Ovary (tissue), 3 donors: ENCODE results near the gene TMPRSS13.

Source experiments
- EP300 ChIP-seq: sonication (generic); formaldehyde crosslinking; IDR thresholded peaks from one replicate; pipeline ENCODE4 v1.6.1; 2017; ENCODE audit warnings: antibody characterized with exemption
- POLR2A ChIP-seq: fragments of 450-650 bp; IDR thresholded peaks from one replicate; pipeline ENCODE4 v1.6.1; 2017; ENCODE audit warnings: antibody characterized with exemption, mild to moderate bottlenecking, moderate library complexity
- TF ChIP-seq, protein P1 (sequence below), 3 donors: fragments of 450-650 bp in 2 of 3; fragments of 200-600 bp in 1 of 3; IDR thresholded peaks; one replicate each; pipeline versions ENCODE4 v1.5.1 to v1.8.0; 2016 to 2022; ENCODE audit warnings: antibody characterized with exemption in 3 of 3, mild to moderate bottlenecking in 1 of 3
- donor health status: DM: no; HTN: no; CAD: no.

DNA sequence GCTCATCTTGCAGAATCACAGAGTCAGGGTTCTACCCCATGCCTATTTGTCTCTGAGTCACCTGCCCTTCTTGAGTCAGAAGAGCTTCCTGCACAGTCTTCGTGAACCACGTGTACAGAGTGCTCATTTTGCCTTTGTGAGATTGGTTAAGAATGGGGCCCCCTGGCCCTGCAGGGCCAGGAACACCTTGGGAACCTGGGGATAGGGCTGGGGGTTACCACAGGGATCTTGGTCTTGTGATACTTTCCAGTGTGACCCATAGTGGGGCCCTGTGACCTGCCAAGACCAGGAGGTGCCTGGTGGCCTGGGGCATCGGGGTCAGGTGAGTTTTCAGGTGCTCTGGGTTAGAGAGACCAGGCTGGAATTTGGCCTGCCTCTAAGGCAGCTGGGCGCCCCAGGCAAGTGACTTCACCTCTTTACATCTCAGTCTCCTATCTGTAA lies 9.4 kb downstream of the TMPRSS13 start:
- TF ChIP-seq, protein P1, sequence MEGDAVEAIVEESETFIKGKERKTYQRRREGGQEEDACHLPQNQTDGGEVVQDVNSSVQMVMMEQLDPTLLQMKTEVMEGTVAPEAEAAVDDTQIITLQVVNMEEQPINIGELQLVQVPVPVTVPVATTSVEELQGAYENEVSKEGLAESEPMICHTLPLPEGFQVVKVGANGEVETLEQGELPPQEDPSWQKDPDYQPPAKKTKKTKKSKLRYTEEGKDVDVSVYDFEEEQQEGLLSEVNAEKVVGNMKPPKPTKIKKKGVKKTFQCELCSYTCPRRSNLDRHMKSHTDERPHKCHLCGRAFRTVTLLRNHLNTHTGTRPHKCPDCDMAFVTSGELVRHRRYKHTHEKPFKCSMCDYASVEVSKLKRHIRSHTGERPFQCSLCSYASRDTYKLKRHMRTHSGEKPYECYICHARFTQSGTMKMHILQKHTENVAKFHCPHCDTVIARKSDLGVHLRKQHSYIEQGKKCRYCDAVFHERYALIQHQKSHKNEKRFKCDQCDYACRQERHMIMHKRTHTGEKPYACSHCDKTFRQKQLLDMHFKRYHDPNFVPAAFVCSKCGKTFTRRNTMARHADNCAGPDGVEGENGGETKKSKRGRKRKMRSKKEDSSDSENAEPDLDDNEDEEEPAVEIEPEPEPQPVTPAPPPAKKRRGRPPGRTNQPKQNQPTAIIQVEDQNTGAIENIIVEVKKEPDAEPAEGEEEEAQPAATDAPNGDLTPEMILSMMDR (IDR thresholded peaks at IDR 0.05) = no peak
- TF ChIP-seq POLR2A (no peak), EP300 (no peak)
